Measurements from ENCODE around the gene M1AP. TPM values are rescaled to one million over a fixed set of nuclear protein-coding genes. Genes with fewer than 3 reads are reported as not detected.

The M1AP gene
- total RNA-seq, 1 donor from 2014 or later: 2.0 TPM

DNA sequence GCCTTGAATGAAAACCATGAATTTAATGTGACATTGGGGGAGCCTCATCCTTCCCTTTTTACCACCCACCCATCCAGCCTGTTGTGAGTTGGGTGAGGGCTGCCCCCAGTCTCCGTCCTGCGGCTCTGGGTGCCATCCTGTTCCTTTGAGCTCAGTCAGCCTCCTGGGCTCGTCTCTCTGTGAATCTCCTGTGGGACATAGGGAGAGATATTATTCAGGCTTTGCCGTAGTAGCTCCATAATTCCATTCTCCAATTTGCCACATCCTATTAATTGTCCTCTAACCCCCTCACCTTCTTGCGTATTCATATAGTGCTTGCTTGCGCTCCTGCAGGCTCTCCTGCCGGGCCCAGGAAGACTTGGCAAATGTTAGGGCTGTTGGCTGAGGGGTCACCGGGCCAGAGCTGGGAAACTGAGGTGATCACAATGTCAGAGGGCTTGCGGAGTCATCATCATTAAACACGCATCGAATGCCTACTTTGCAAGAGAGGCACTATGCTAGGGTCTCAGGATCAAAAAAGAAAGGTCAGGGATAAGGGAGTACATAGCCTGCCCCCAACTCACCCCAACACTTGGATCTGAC lies 121.4 kb downstream of the M1AP start:
- DNase-seq (ENCODE audit: low spot score): no peak

DNA sequence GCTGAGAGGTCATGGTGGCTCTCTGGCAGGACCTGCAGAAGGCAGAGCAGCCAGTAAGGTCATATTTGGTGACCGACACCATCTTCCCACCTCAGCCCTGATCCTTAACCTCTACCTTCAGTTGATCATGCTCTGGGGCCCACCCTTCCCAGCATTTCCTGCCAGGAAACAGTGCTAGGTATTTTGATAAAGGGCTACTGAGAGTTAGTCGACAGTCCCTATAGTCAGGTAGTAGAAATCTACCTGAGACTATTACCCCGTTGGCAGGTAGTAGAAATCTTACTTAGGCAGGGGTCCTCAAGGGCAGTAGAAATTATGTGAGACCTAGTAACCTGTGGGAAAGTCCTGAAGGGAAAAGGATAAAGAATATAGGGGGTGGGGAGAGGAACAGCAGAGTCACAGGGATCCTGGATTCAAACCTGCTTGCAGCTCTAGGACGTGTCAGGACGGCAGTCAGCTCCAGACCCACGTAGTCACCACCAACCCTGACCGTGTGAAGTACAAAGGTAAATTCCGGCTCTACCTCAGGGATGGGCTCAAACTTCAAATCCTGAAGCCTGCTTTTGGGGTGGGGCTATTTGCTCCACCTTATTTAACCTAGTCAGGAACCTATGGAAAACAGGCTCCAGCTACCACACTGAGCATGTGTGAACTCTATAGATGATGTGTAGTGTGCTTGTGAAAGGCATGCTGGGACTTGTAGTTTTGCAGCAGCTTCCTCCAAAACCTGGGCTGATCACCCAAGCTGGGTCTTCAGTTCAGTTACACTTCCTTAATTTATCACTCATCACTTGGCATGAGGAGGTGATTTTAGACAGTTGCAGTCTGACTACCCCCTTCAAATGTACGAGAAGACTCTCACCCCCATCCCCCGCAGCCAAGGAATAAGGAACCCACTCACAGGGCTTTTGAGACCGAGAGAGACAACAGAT lies 122.1 kb downstream of the M1AP start, which contains the start of gene DQX1:
DQX1 (minus strand) TSS at position 515 of the 932 bp plus-strand sequence; CDS start at position 13, 502 bp downstream.
- DNase-seq (ENCODE audit: low spot score): no peak

DNA sequence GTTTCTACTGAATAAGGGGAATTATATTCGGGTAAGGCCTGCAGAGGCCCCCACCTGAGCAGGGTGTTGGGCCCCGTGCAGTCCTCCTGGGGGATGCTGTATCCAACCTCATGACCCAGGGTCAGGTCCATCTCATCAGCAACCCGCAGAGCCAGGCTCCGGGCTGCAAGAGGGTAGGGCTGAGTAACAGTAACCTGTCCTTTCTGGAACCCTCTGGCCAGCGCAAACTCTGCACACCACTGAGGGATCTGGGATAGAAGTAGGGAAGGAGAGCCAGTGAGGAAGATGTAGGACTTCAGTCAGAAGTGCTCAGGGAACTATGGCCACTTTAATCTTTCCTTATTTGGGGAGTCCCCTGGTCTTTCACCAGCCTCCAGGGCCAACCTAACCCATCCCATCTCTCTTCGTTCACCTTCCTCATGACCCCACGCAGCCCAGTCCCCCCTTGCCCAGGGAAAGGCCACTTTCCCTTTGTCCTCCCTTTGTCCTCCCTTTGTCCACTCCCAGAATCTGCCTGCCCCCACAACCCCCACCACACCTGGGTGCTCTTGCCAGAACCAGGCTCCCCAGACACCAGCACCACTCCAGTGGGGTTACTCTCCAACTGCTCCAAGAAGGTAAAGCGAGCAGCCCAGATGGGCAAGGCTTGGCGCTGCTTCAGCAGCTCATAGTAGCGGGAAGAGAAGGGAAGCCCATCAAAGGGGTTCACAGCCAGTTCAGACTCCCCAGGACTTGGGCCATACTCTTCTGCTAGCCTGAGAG lies 123.0 kb downstream of the M1AP start:
- no peak for DNase-seq (ENCODE audit: low spot score)

DNA sequence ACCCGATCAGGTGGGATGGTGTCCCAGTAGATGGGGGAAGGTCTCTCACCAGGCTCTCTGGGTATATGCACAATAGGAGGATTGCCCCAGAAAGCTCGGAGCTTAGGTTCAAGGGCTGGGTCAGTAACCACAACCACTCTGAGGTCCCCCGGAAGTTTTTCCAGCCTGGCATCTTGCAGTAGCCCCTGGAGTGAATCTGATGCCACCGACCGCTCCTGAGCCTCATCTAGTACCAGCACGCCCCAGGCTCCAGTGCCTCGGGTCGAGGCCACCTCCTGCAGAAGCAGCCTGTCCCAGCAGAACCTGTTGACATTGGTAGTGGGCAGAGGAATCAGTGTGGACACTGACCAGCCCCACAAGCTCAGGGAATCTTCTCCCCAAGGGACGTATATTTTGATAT lies 124.1 kb downstream of the M1AP start:
- no peak for DNase-seq (ENCODE audit: low spot score)

DNA sequence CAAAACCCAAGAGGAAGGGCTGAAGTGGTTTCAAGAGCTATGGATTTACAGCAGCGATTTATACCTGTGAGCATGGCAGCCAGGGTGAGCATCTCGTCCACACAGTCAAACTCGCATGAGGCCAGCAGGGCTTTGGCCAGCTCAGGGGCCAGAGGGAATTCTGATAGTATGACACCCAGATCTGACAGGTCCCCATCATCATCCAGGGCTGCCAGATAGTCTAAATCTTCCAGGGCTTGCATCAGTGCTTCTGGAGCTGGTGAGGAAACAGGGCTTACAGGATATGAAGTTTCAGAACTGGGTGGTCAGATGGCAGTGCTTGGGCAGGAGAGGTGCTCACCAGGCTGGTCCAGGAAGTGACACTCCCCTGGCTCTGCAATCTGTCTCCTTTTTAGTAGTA lies 125.6 kb downstream of the M1AP start:
- DNase-seq (ENCODE audit: low spot score): no peak

DNA sequence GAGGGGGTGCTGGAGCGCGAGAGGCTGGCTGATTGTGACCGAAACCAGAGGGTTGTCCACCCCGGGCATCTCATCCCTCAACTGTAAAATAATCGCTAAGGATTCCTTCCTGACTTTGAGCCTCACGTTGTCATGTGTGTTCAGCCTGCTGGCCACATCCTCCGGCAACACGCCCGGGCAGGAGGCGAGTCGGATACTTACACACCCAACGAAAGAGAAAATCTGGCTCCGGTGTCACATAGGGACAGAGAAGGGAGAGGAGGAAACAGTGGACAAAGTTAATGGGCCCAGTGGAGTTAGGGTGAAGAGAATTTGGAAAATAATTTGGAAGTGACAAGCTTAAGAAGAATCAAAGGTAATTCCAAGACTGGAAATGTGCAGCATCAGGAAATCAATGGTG lies 131.5 kb downstream of the M1AP start:
- no peak for DNase-seq (ENCODE audit: low spot score)

DNA sequence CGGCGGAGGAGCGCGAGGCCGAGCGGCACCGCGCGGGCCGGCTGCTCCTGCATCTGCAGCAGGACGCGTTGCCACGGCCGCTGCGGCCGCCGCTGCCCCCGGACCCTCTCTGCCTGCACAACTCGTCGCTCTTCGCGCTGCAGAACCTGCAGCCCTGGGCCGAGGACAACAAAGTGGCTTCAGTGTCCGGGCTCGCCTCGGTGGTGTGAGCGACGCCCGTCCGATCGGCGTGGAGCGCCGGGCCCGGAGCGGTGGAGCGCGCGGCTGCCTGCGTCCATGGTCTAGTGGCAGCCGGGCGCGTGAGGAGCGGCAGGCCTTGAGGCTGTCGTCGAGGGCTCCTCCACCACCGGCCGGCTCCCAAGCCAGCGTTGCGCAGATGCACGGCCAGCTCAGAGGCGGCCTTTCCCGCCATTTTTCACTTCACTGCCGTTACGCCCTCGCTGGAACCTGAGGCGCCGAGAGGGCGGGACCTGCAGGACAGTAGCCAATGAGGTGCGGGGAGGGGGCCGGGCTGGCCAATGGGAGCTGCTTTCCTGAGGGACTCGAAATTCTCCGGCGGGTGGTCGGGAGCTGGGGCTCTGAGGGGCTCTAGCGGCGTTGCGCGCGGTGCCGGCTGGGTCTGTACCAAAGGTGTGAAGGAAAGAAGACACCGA lies 132.0 kb downstream of the M1AP start:
- DNase-seq (ENCODE audit: low spot score): peak; percentile 67

DNA sequence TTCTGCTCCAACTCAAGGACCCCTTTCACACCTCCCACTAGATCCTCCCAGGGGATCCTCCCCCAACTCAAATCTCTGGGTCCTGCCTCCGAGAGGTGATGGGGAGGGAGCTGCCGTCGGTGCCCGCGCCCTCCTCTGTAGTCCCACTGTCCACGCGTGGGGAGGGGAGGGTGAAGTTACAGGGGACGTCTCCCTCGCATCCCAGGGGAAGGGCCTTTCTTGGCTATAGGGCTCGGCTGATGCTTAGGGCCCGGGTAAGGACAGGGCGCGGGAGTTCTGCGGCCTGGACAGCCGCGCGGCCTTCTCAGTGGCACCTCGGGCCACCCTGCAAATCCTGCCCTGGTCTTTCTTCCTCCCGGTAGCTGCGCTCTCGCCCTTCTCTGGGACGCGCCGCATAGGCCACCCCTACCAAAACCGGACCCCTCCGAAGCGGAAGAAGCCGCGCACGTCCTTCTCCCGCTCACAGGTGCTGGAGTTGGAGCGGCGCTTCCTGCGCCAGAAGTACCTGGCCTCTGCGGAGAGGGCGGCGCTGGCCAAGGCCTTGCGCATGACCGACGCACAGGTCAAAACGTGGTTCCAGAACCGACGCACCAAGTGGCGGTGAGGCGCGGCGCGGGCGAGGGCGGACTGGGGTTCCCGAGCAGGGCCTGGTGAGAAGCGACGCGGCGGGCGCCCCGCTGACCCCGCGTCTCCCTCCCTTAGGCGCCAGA lies 132.7 kb downstream of the M1AP start:
- no peak for DNase-seq (ENCODE audit: low spot score)

DNA sequence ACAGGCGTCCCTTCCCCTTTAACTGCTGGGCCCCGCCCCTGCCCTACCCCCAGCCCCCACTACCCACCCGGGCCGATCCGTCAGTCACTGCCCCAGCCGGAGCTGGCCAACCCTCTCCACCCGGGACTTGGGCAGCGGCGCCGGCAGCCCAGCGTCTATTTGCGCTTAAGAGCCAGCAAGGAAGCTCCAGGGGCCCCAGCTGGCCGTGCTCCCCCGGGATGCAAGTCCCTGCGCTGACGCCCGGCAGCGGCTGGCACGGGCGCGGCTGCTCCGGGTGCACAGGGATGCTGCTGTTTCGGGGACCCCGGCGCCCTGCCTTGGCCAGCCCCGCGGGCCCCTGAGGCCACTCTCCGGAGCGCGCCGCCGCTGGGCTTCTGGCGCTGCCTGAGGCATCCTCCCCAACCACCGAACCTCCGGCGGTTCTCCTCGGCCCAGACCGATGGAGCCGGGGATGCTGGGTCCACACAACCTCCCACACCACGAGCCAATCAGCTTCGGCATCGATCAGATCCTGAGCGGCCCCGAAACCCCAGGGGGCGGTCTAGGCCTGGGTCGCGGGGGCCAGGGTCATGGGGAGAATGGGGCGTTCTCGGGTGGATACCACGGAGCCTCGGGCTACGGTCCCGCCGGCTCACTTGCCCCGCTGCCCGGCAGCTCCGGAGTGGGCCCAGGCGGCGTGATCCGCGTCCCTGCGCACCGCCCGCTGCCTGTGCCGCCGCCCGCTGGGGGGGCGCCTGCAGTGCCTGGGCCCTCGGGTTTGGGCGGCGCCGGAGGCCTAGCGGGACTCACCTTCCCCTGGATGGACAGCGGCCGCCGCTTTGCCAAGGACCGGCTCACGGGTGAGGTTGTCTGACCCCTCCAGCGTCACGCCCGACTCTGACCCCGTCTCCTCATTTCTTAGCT lies 133.5 kb downstream of the M1AP start, which contains the start of gene TLX2:
TLX2 (plus strand) TSS at position 83 of the 903 bp plus-strand sequence; CDS start at position 440, 357 bp downstream.
- no peak for DNase-seq (ENCODE audit: low spot score)

DNA sequence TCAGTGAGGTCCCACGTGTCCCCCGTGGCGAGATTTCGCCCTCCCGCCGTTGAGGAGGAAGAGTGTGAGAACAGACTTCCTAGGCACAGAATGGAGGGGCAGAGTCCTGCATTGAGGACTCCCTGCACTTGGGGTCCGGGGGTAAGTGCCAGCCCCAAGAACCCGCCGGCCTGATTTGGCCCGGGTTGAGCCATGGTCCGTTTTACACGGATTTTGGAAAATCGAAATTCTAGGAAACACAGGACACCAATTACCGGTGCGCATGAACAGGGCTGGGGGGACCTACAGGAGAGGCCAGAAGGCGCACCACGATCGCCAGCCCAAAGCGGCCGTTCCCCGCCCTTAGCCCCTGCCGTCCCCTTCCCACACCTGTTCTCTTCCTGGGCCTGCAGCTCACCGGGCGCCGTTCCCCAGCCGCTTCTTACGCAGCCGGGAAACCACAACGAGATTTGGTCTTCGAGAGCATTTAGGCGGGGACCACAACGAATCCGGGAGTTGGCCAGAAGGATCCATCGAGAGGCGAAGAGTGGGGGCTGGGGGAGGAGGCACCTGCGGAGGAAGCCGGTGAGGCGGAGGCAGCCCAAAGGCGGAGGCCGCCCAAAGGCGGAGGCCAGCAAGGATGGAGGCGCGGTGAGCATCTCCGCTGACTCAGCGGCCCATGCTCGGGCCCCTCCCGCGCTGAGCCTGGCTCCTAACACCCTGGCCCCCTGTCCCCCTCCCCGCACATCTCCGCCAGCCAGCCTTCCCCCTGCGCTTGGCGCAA lies 134.3 kb downstream of the M1AP start:
- DNase-seq (ENCODE audit: low spot score): no peak

DNA sequence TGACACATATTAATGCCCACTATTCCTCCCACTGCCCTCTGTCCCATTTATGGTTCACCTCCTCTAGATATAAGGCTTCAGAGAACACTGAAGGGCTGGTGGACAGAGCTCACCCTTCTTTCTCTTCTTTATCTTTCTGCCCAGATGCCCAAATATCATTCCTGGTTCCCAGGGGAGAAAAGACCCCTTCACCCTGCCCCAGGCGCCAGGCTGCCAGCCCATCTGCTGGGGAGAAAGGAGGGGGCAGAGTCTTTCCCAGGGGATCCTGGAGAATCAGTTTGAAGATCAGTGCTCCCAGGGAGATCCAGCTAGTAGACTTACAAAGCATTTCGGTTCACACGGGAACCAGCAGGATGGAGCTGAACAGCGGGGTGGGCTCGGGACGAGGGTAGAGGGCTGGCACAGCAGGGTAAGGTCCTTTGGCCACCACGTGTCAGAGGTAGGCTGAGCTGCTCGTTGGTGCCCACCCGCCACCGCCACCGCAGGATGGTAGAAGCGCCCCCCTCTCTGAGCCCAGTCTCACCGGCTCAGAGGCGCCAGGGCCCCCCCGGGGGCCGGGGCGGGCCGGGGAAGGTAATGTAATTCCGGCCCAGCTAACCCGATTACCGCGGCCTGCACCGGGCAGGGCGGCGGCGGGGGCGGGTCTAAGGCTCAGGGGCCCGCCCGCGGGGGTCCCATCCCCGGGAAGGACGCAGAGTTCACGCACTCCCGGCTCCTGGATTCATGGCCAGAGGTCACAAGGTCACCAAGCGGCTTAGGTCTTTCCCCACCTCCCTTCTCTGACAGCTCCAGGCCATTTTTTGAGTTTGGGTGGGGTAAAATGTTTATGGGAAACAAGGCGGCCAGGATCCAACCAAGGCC lies 135.2 kb downstream of the M1AP start:
- no peak for DNase-seq (ENCODE audit: low spot score)

DNA sequence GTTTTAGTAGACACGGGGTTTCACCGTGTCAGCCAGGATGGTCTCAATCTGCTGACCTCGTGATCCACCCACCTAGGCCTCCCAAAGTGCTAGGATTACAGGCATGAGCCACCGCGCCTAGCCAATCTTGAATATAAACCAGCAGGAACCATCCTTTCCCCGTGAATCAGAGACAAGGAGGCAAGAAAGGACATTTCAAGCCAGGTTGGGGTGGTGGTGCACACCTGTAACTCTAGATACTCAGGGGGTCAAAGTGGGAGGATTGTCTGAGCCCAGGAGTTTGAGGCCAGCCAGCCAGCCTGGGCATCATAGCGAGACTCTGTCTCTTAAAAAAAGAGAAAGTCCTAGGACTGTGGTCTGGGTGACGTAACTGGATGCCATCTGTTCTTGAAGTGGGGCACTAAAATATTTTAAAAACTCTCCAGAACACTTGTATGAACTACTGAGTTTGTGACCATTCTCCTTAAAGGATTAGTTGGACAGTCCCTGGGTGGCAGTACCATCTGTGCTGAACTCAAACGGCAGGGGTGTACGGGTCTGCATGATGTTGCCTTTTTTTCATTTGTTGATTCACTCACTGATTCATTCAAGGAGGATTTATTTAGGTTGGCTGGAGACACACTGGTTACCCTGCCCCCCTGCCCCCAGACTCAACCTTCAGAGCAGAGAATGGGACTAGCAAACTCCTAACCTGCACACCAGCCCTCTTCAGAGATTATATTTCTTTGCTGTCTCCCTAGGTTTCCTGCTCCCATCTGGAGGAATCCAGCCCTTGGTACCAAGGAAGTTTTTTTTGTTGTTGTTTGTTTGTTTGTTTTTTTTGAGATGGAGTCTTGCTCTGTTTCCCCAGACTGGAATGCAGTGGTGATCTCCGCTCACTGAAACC lies 136.8 kb downstream of the M1AP start:
- DNase-seq (ENCODE audit: low spot score): no peak

DNA sequence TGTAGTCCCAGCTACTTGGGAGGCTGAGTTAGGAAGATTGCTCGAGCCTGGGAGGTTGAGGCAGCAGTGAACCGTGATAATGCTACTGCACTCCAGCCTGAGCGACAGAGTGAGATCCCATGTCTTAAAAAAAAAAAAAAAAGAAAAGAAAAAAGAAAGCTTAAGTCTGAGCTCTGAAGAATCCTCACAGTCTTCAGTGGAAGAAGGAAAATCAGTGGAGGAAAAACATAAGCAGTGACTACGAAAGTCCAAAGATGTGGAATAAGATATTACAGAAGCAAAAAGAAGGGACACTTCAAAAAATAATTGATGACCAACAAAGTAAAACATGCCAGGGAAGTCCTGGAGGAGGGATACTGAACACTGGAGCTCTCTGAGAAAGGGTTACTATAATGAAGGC lies 137.9 kb downstream of the M1AP start:
- DNase-seq (ENCODE audit: low spot score): no peak

DNA sequence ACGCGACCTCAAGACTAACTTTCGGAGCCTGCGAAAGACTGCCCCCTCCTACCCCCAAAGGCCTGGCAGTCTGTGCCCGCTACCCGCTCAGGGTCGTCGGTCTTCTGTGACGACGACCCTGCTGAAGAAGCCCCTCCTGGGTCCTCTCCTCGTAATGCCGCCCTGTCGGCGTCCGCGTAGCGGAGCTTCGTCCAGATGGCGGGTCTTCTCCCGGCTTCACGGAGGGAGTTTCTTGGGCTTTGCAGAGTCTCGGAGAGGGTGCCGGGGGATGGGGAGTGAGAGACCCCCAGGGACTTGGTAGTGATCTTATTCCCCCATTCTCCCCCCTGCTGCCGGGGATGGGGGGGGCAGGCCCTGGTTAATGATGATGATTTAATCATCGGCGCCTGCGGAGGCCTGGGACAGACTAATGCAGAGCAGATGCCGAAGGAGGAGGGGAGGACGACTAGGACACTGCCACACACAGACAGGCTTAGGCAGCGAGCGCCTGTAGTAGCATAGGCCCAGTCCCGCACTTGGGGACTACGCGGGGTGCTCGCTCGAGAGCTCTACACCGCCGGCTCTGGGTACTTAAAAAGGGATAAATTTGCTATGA lies 140.1 kb downstream of the M1AP start:
- no peak for DNase-seq (ENCODE audit: low spot score)
